Germinal center (tissue), 1 donor: ENCODE measurements around the gene RGS7.

Source experiments
- DNase-seq: peaks from one replicate; pipeline ENCODE4 v3.0.0; 2012; ENCODE audit warnings: mixed read lengths, low spot score

The RGS7 gene

DNA sequence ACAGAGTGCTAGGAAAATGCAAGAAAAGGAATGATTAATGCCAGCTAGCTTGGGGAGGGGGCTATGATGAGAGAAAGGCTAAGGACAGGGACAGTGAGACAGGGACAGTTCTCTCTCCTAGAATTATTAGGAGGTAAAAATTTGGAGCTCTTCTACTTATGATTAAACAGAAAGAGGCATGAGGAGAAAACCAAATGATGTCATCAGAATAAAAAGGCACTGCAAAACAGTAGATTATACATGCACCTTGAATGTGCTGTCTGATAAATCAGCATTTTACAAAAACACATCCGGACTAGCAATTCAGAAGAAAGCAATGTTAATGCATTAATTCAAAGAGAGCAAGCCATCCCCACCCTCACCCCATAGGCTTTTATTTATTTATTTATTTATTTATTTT, 277.5 kb downstream of the RGS7 start:
- DNase-seq: no peak

DNA sequence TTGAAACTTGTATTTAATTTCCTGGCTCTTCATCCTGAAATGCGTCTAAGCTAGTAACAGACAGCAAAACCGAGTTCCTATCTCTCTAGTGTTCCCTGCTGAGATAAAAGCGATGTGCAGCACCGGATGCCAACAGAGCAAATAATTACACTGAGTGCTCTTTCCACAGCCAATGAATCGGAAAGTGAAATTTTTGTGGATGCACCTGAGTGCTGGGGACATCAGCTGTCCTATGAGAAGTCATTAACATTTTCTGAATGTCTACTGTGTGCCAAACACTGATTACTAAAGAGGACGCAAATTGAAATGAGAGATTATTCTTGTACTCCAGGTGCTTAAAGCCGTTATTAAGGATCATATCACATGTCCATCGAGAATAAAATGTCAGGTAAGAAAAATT, 278.0 kb downstream of the RGS7 start:
- no peak for DNase-seq

DNA sequence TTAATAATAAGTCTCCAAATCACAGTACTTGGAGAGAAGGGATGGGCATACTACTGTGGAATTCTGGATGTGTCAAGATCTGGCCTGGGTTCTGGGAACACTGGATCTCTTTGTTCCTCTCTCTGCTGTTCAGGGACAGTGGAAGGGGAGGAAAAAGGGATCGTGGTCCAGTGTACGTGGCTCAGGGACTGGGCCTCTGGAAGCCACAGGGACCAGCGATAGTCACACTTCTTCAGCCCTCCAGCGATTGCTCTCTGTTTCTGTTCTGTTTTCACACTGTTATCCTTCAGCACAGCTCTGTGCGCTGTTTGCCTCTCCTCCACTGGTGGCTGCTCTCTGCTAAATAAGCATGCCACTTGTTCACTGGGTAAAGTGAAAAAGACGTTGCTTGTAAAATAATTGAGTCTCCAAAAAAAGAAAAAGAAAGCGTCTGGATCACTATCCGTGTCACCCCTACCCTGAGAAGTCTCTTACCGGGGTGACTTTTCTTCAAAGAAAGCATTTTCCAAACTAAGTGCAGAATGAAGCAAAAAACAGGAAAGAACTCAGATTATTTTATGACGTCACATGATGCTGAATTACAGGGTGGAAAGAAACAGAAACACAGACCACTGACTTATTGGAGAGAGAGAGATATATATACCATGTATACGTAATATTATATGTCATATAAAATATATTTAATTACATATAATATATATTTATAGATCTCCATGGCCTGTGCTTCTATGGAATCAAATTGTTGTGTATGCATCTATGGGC, 279.4 kb downstream of the RGS7 start:
- no peak for DNase-seq

DNA sequence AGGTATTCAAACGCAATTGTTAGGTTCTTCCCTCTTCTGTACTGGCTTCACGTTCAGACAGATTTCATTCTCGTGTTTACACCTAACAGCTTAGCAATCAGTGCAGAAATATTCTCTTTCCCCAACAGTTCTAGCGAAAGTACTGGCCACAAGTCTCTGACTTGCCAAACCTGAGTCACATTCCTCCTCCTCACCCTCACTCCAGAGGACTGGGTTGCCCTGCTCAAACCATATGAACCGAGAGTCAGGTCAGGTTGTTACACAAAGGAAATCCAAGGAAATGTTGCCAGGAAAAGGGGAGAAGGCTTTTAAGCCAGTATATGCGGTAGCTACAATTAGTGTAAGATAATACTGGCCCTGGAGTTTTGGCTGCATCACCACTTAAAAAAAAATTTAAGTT, 282.5 kb downstream of the RGS7 start:
- DNase-seq: no peak

DNA sequence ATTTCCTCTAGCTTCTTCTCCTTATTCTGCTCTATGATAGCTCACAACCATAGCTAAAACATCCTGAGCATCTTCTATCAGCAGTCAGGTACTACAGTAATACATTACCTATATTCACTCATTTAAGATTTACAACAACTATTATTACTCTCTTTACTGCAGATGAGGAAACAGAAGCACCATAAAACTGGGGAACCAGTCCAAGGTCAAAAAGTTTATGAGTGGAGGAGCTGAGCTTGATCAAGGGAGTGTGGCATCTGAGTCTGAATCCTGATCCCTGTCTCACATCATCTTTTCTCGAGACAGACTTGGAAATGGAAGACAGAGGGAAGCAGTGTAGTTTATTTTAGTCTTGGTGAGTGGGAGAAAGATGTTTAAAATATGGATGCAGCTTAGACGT, 288.6 kb downstream of the RGS7 start:
- DNase-seq: no peak

DNA sequence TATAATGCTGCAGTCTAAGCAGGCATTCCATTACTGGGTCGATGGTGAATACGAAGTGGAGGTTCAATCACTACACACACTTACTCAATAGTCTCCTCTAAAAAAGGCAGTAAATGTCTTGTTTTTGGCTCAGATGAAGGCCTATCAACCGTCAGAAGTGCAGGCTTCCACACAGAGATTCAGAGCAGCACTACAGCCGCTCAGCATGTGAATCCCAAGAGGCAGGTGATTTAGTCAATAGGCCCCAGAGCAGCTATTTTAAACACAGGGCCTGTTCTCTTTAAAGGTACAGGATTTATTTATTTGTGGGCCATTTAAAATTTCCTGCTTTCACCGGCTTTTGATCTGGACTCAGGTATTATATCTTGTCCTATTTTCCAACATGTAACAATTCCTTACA, 293.7 kb downstream of the RGS7 start:
- DNase-seq: no peak

DNA sequence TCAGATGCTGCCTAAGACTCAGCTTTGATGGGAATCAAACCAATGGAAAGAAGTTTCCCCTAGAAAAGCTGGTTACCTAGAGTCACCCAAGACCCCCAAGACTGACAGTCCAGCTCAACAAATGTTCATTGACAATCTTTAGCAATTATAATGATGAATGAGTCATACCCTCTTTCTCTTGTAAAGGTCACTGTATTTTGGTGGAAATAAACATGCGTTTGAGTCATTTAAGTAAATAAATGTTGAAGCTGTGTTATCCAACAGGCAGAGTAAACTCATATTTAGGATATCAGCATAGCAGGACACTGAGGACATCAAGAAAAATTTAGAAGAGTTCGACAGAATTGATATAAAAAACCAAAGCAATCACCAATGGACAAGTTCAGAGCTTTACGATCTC, 295.9 kb downstream of the RGS7 start:
- no peak for DNase-seq

DNA sequence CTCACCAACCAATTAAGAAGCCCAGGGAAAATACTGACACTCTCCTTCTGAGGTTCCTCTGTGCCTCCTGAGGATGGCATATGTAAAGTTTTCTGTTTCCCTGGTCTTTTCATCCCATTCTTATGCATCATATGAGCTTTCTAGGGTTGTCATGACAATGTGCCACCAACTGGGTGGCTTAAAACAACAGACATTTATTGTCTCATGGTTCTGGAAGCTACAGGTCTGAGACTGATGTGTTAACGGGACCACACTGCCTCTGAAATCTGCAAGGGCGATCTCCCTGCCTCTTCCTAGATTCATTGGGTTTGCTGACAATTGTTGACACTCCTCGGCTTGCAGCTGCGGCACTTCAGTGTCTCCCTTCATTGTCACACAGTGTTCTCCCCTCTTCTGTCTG, 308.4 kb downstream of the RGS7 start:
- DNase-seq: no peak

DNA sequence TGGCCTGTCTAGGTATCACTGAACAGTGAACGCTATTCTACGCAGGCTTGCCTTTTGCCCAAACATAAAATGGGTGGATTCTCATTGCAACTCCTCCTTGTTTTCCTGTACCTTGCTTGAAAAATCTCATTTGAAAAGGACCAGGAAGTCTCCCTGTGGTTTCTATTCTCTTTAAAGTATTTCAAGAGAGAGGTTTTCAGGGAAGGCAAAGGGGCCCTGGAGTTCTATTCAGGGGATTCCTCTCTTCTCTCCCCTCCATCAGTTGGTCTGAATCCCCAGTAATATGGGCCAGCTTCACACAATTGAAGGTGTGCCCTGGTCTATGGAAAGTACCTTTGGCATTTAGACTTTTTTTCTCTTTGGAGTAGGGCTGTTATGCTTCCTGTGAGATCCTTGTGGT, 311.3 kb downstream of the RGS7 start:
- DNase-seq: no peak

DNA sequence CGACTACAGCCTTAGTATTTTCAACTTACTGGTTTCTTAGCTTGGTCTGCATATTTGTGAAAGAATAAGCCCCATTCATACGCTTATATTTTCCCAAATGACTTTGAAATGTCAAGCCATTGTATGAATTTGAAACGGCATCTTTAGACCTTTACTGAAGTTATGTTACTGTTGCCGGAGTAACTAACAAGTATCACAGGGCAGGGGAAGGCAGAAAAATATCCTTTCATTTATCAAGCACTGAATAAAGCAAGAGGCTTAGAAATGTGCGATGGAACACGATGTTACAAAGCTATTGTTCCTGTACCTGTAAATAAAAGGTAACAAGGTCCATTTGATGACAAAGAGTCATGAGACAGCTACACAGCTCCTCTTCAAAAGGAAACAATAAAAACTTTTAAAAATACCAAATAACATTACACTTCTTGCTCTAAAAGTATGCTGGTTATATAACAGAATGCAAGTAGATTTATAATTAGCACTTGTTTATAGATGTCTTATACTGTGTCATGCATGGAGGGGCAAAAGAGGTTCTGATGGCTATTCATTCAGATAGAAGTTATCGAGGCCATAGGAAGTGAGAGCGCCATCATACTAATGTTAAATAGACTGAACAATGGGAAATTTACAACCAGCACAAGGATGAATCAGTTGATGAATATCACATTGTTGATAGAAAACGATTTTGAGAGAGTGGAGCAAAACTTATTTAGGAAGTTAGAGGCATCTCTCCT, 322.6 kb downstream of the RGS7 start:
- DNase-seq: no peak

DNA sequence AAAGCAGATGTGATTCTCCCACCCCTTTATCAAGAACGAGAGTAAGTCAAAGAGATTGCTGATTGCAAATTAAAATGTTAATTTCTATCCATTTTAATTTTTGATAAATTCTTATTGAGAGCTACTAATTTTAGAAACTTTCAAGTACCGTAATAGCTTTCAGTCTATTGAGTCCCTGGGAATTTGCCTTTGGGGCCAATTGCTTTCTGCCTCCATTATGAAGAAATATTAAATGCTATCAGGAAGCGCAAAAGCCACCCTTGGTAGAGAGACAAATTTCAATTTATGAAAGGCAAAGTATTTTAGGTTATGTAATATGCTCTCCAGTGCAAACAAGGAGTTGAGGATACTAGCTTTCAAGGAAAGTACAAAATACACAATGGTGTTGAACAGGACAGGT, 332.2 kb downstream of the RGS7 start:
- DNase-seq: no peak

DNA sequence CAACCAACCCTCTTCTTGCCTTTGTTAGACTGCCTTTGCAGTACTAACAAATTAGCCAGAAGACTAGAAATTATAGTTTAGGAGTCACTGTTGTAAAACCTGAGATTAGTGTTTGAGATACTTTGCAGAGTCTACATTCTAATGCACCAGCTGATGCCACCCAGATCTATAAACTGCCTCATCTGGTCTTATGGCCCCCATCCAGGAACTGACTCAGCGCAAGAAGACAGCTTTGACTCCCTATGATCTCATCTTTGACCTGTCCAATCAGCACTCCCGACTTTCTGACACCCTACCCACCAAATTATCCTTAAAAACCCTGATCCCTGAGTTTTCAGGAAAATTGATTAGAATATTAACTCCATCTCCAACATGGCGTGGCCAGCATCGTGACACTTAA, 334.6 kb downstream of the RGS7 start:
- DNase-seq: no peak

DNA sequence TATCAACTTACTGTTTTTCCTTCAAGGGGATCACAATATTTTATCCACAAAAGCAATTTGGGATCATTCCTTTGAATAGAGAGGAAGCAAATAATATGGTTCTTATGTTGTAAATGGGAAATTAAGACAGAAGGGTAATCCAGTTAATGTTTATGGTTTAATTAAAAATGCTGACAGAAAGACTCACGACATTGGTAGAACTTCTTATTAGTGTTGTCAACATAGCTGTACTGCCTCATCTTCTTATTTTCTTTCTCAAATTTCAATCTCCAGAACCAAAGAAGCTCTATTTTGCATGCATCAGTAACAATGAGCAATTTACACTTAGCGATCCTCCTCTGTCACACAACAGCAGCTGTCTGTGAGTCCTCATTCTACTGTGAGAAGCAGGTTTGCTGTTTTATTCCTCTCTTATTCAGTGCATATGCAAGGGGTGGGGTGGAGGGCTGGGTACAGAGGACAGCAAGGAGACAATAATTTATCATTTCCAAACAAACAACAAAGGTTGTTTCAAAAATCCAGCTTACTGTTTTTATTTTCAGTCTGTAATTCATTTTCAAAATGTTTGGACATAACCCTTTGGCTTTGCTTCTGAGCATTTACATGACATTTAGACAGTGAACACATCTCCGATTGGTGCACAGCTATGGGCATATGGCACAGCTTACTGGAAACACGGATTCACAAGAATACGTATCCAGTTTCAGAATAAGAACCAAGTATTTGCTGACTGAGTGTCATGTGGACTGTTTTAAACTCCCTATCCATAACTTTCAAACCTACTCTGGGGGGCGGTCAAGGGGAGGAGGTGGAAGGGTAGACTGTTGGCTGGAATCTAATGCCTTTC, 335.9 kb downstream of the RGS7 start:
- no peak for DNase-seq

DNA sequence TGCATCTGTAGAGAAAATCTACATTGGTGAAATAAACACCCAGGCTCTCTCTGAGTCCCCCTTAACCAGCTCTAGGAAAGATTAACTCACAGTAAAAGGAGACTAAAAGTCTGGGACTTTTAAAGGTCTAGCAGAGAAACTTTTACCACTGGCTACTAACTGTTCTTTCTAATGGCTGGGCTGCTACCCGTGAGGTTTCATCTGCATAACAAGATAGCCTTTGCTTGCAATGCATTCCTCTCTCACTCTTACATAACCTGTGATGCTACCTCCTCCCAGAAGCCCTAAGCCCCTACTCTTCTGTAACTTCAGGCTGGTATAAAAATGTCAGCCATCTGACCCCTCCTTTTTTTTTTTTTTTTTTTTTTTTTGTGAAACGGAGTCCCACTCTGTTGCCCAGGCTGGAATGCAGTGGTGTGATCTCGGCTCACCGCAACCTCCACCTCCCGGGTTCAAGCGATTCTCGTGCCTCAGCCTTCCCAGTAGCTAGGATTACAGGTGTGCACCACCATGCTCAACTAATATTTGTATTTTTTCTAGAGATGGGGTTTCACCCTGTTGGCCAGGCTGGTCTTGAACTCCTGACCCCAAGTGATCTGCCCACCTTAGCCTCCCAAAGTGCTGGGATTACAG, 344.2 kb downstream of the RGS7 start:
- no peak for DNase-seq

DNA sequence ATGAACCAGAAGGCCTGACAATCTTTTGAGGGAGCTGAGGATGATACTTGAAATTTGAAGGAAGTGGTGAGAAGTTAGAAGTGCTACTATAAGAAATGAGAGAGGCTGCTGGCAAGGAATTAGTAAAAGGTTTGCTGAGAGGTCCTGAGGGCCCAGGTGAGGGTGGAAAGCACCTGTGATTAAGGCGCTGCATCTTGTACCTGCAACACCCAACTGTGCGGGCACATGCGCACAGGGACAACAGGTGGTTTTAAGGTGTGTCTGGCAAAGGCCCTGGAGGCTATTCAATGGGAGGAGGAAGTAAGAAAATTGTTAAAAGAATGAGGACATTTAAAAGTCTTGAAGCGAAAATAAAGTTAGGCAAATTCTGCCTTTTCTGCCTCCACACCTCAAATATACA, 349.3 kb downstream of the RGS7 start:
- no peak for DNase-seq

DNA sequence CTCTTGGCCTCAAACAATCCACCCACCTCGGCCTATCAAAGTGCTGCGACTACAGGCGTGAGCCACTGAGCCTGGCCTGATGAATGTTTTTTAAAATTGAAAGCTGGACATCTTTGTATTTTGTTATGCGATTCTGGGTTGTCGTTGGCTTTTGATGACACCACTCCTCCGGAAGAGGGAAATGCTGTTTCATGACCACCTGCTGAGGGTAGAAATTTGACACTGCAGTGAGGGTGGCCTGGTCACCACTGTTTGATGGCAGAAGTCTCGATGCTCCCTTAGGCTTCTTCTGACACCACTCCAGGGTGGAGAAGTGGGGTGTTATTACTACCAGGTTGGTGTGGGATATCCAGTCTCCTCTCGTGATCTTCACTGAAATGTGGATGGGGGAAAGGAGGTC, 357.2 kb downstream of the RGS7 start:
- DNase-seq: no peak

DNA sequence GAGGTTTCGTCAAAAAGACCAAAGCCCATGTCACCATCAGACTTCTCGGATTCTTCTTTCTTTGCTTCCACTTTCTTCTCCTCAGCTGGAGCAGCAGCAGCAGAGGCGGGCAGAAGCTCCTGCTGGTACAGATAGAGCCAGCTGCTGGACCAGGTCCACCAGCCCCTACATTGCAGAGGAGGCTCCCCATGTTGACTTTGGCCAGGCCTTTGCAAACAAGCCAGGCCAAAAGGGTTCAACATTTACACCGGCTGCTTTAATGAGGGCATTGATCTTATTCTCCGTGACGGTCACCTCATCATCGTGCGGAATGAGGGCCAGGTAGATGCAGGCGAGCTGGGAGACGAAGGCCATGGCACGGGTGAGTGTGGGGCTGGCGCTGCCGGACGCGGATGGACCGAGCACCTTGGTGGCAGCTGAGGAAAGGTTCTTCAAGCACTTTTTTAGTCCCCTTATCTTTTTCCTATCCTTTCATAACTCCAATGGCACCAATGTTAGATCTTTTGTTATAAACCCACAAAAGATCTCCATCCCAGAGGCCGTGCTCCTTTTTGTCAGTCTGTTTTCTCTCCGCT, 358.5 kb downstream of the RGS7 start:
- no peak for DNase-seq

DNA sequence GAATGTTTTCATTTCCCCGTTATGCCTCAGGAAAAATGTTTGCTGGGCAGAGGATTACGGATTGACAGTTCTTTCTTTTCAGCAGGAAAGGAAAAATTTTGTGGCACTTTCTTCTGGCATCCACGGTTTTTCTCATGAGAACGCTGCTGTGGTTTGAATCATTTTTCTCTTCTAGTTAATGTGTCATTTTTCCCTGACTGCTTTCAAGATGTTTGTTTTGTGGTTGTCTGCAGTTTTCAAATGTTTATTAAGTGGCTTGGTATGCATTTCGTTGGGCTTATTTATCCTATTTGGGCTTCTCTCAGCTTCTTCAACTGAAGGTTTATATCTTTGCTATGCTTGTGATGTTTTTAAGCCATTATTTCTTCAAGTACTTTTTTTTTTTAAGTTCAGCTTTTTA, 359.0 kb downstream of the RGS7 start:
- DNase-seq: no peak

DNA sequence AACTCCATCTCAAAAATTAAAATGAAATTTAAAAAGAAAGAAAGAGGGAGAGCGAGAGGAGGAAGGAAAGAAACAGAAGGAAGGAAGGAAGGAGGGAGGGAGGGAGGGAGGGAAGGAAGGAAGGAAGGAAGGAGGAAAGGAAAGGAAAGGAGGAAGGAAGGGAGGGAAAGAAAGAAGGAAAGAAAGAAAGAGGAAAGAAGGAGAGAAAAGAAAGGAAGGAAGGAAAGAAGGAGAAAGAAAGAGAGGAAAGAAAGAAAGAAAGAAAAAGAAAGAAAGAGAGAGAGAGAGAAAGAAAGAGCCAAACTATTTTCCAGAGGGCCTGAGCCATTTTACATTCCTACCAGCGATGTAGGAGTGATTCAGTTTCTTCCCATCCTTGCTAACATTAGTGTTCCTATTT, 364.0 kb downstream of the RGS7 start:
- DNase-seq: no peak

DNA sequence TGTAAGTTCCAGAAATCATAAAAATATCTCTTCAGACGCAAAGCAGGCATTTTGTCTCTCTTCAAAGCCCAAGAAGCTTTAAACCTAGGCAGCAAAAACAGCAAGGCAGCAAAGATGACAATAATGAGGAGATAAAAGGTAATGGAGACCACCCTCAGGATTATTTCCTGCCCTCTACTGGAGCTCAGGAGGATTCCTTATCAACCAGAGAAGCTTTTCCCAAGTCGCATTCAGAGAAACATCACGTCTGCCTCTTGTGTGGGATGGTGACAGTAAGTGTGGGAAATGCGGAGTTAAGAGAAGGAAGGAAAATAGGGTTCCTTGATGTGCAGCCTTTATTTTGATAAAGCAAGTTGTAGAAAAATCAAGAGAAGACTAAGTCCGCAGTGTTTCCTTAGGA, 365.8 kb downstream of the RGS7 start:
- no peak for DNase-seq

DNA sequence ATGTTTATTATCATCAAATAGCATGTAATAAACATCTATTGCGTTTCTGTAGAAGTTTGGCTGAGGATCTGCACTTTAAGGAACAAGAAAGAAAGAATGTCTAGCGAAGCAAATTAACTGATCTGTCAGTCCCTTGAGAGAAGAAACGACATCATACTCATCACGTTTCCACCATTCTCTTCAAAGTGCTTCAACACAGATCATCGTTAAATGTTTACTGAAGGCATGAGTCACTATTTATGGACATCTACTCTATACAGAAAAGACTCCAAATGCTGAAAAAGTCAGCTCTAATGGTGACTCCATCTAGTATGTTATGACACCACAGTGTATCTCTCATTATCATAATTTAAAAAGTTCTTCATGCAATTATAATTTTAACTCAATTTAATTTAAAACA, 369.1 kb downstream of the RGS7 start:
- DNase-seq: no peak

DNA sequence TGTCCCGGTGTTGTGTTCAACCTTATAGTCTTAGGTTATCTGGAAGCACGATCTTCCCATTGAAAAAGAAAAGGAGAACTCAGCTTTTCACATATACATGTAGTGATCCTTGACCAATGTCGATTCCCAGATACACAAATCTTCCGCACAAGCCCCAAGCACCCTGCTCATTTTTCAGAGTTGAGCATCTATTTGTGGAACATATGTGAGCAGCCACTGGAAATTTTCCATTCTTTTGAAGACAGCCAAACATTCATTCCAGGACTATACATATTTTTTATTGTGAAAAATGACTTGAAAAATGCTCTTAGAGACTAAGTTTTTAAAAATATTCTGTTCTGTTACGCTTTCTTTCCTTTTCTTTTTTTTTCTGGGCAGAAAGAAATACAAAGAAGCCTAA, 371.9 kb downstream of the RGS7 start:
- DNase-seq: no peak
